HCT116 (cell line): Measurements from ENCODE around the gene CRAT.

Experiments
- POLR2A ChIP-seq: IDR thresholded peaks from 2 replicates; pipeline ENCODE4 v1.7.0; 2011; ENCODE audit warnings: borderline replicate concordance; ENCODE audit not compliant: insufficient read depth, insufficient read length; ENCODE audit errors: extremely low read depth
- SIN3A ChIP-seq: IDR thresholded peaks from 2 replicates; pipeline ENCODE4 v1.6.1; 2012; ENCODE audit warnings: low read depth
- ZFX ChIP-seq: fragments of 450-650 bp; IDR thresholded peaks from 2 replicates; pipeline ENCODE4 v1.6.1; 2017
- TF ChIP-seq, protein P1 (sequence below), 3 experiments: fragments of 200-600 bp in 1 of 3; sonication (generic) in 1 of 3; IDR thresholded peaks in 2 of 3; conservative IDR thresholded peaks in 1 of 3; 2 replicates each; pipeline ENCODE4 v1.5.1; 2012 to 2017; ENCODE audit warnings: low read depth in 2 of 3, low read length in 2 of 3, antibody characterized with exemption in 1 of 3, borderline replicate concordance in 1 of 3, control low read depth in 1 of 3, mild to moderate bottlenecking in 1 of 3, mixed read lengths in 1 of 3, mixed run types in 1 of 3, moderate library complexity in 1 of 3; ENCODE audit not compliant: insufficient read depth in 1 of 3

DNA sequence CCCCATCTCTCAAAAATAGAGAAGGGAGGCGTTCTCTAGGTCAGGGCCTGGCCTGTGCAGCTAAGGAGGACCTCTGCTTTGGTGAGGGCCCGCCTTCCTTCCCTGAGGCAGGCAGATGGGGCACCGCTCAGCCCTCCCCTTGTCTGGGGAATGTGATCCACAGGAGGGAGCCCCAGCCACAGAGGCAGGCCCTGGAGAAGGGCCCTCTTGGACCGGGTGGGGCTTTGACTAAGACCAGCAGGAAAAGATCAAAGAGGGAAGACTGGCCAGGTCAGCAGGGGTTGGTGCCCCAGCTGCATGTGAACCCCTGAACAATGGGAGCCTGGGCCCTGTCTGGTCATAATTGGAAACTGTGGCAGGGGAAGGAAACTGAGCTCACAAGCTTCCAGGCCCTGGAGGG is 22.5 kb upstream of the CRAT start:
- no peak for TF ChIP-seq POLR2A
- TF ChIP-seq, protein P1, sequence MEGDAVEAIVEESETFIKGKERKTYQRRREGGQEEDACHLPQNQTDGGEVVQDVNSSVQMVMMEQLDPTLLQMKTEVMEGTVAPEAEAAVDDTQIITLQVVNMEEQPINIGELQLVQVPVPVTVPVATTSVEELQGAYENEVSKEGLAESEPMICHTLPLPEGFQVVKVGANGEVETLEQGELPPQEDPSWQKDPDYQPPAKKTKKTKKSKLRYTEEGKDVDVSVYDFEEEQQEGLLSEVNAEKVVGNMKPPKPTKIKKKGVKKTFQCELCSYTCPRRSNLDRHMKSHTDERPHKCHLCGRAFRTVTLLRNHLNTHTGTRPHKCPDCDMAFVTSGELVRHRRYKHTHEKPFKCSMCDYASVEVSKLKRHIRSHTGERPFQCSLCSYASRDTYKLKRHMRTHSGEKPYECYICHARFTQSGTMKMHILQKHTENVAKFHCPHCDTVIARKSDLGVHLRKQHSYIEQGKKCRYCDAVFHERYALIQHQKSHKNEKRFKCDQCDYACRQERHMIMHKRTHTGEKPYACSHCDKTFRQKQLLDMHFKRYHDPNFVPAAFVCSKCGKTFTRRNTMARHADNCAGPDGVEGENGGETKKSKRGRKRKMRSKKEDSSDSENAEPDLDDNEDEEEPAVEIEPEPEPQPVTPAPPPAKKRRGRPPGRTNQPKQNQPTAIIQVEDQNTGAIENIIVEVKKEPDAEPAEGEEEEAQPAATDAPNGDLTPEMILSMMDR (IDR thresholded peaks at IDR 0.05 in 2 of 3, conservative IDR thresholded peaks at IDR 0.05 in 1 of 3; ENCODE audit: borderline replicate concordance in 1 of 3, insufficient read depth in 1 of 3, low read depth in 2 of 3, low read length in 2 of 3), result no peak
- TF ChIP-seq SIN3A, result no peak
- TF ChIP-seq ZFX, result no peak
